CD4-positive, alpha-beta T cell (primary cell): ENCODE results near the gene ADSS2. TPM values are rescaled to one million over a fixed set of nuclear protein-coding genes. Genes with fewer than 3 reads are reported as not detected.

ENCODE experiments used
- ATAC-seq: fragments of 200-7000 bp; cut with Tn5 transposase; one replicate; pipeline ENCODE4 v1.10.0; 2022; ENCODE audit warnings: mild to moderate bottlenecking; ENCODE audit not compliant: poor library complexity
- CTCF ChIA-PET: fragments of 350-600 bp; sonication (Branson Sonifier 250); formaldehyde crosslinking; loops from one replicate; lab custom pipeline; 2021; ENCODE audit warnings: antibody characterized with exemption, inconsistent platforms; lab: Charles Lee
- POLR2A ChIA-PET: fragments of 350-600 bp; sonication (Branson Sonifier 250); formaldehyde crosslinking; loops from one replicate; lab custom pipeline; 2021; ENCODE audit warnings: antibody characterized with exemption, inconsistent platforms; lab: Charles Lee
- DNase-seq, 14 experiments: peaks; one replicate each; pipeline ENCODE4 v3.0.0-alpha.2; 2013 to 2020; ENCODE audit warnings: mixed read lengths in 2 of 14
- H3K27ac ChIP-seq, 2 donors: one replicate each; pipeline versions ENCODE4 v1.5.1 to v1.7.0; 2013; ENCODE audit warnings: low read length in 2 of 2, low read depth in 1 of 2, mild to moderate bottlenecking in 1 of 2
- H3K27me3 ChIP-seq, 2 experiments: 1 replicate in 1 of 2; 2 replicates in 1 of 2; pipeline versions ENCODE4 v1.6.1 to v1.7.0; 2013; ENCODE audit warnings: low read length in 2 of 2, control low read depth in 1 of 2, mild to moderate bottlenecking in 1 of 2, moderate library complexity in 1 of 2; ENCODE audit not compliant: insufficient read depth in 2 of 2, control insufficient read depth in 1 of 2
- H3K36me3 ChIP-seq: one replicate; pipeline ENCODE4 v1.6.1; 2013; ENCODE audit warnings: low read length, control low read depth; ENCODE audit not compliant: insufficient read depth
- H3K4me1 ChIP-seq: one replicate; pipeline ENCODE4 v1.6.1; 2013; ENCODE audit warnings: low read length, control low read depth; ENCODE audit not compliant: insufficient read depth
- H3K4me3 ChIP-seq: one replicate; pipeline ENCODE4 v1.5.1; 2013; ENCODE audit warnings: mild to moderate bottlenecking, low read length, moderate library complexity
- H3K9me3 ChIP-seq, 2 experiments: 1 replicate in 1 of 2; 2 replicates in 1 of 2; pipeline versions ENCODE4 v1.6.1 to v1.7.0; 2013; ENCODE audit warnings: low read length in 2 of 2, mild to moderate bottlenecking in 2 of 2, control low read depth in 1 of 2, moderate library complexity in 1 of 2; ENCODE audit not compliant: control insufficient read depth in 1 of 2, insufficient read depth in 1 of 2
- H3K27ac Mint-ChIP-seq: one replicate; pipeline ENCODE4 v1.8.0; 2020; ENCODE audit warnings: mixed read lengths
- H3K27me3 Mint-ChIP-seq: one replicate; pipeline ENCODE4 v1.8.0; 2021; ENCODE audit warnings: mixed read lengths
- H3K36me3 Mint-ChIP-seq: one replicate; pipeline ENCODE4 v1.8.0; 2021; ENCODE audit warnings: low read depth, mixed read lengths
- H3K4me1 Mint-ChIP-seq: one replicate; pipeline ENCODE4 v1.8.0; 2021; ENCODE audit warnings: low read depth, mixed read lengths
- H3K4me3 Mint-ChIP-seq: one replicate; pipeline ENCODE4 v1.8.0; 2020; ENCODE audit warnings: mild to moderate bottlenecking, mixed read lengths
- H3K9me3 Mint-ChIP-seq: one replicate; pipeline ENCODE4 v1.8.0; 2020; ENCODE audit warnings: mixed read lengths
- CTCF ChIP-seq: fragments of 200-600 bp; IDR thresholded peaks from one replicate; pipeline ENCODE4 v1.8.0; 2022; ENCODE audit warnings: antibody characterized with exemption, mild to moderate bottlenecking
- intact Hi-C, 2 experiments: fragments of 100-400 bp; cut with DNase I in 1 of 2; cut with micrococcal nuclease in 1 of 2; formaldehyde crosslinking; loops; one replicate each; pipeline versions ENCODE4 v1.15.1 to v1.9.0; 2023 to 2025; cut with DNase I, micrococcal nuclease
- total RNA-seq, 174 experiments: library from RNA in 2 of 174; stranded (reverse) in 2 of 174; gene quantifications; one replicate each; pipeline ENCODE4 v1.2.3 and lab custom pipeline; 2021 to 2026

Gene ADSS2
- total RNA-seq, 2 experiments from 2014 or later = 30.8 to 34.0 TPM

- no peaks in the 10 kb centered on the region for H3K36me3 ChIP-seq
- no peak overlapping the region for H3K27ac Mint-ChIP-seq
- no peak overlapping the region for H3K27ac ChIP-seq
- no peaks in the 10 kb centered on the region for H3K27me3 ChIP-seq
- ChIA-PET POLR2A (no interaction called here), CTCF (no interaction called here)
- no peaks in the 10 kb centered on the region for H3K27me3 Mint-ChIP-seq
- H3K9me3 Mint-ChIP-seq = peaks cover 5% of the 10 kb centered on the region
- no peaks in the 10 kb centered on the region for H3K4me1 Mint-ChIP-seq
- no peaks in the 10 kb centered on the region for H3K36me3 Mint-ChIP-seq
- DNase-seq = no peak
- H3K4me3 ChIP-seq = no peak overlapping the region
- TF ChIP-seq CTCF = no peak
- no peaks in the 10 kb centered on the region for H3K9me3 ChIP-seq
- no peak for ATAC-seq
- H3K4me3 Mint-ChIP-seq = no peak overlapping the region
- H3K4me1 ChIP-seq = peaks cover 2% of the 10 kb centered on the region
- intact Hi-C loops = no loop called here
Observed at GRCh38 chr1:244466724-244467123, 15.0 kb upstream of the ADSS2 start.

GRCh38 chr1:244461245-244462071 is 9.7 kb upstream of the ADSS2 start, which contains the start of gene CATSPERE:
Gene CATSPERE (plus strand): TSS chr1:244461273. CDS start chr1:244461430, 157 bp downstream.
- Histone ChIP-seq H3K4me3 (peak within 1 kb of the TSS; percentile 72), H3K4me1 (peaks cover 18% of the 10 kb centered on the region), H3K36me3 (no peaks in the 10 kb centered on the region), H3K9me3 (no peaks in the 10 kb centered on the region), H3K27me3 (no peaks in the 10 kb centered on the region), H3K27ac (peak within 1 kb of the TSS; percentile 77)
- intact Hi-C loops = loop anchor here in 1 of 2 experiments (5.0 kb wide), 1 partner anchor 371 kb away; no protein-coding TSS in a partner anchor
- ATAC-seq (peak; percentile 98), DNase-seq (peak; percentile 53 to 88 (median 70))
- Mint-ChIP-seq H3K4me3 (peak within 1 kb of the TSS; percentile 82), H3K27ac (peak within 1 kb of the TSS; percentile 76), H3K4me1 (peaks cover 12% of the 10 kb centered on the region), H3K27me3 (no peaks in the 10 kb centered on the region), H3K36me3 (peaks cover 7% of the 10 kb centered on the region), H3K9me3 (no peaks in the 10 kb centered on the region)
- POLR2A ChIA-PET = interaction anchor here (0.6 to 2.2 kb wide), 15 partner anchors 10 to 1206 kb away, joined by 3 to 36 read pairs (median 3); partner anchors contain the start of genes ADSS2, CEP170, COX20 and DESI2
- TF ChIP-seq CTCF = no peak
- CTCF ChIA-PET = interaction anchor here (1.0 kb wide), 2 partner anchors 12 to 17 kb away, joined by 3 read pairs; no protein-coding TSS in a partner anchor

GRCh38 chr1:244460197-244460596 is 8.5 kb upstream of the ADSS2 start:
- H3K27ac Mint-ChIP-seq = peak overlapping the region; percentile 66
- no peaks in the 10 kb centered on the region for H3K9me3 ChIP-seq
- H3K9me3 Mint-ChIP-seq = no peaks in the 10 kb centered on the region
- CTCF ChIA-PET = no interaction called here
- intact Hi-C loops = loop anchor here in 1 of 2 experiments (5.0 kb wide), 1 partner anchor 372 kb away; no protein-coding TSS in a partner anchor
- H3K4me1 Mint-ChIP-seq = peaks cover 12% of the 10 kb centered on the region
- H3K27me3 ChIP-seq = no peaks in the 10 kb centered on the region
- H3K4me3 ChIP-seq = no peak overlapping the region
- H3K4me1 ChIP-seq = peaks cover 18% of the 10 kb centered on the region
- TF ChIP-seq CTCF = no peak
- no peak overlapping the region for H3K27ac ChIP-seq
- no peaks in the 10 kb centered on the region for H3K36me3 ChIP-seq
- peaks cover 7% of the 10 kb centered on the region for H3K36me3 Mint-ChIP-seq
- POLR2A ChIA-PET = interaction anchor here (1.0 kb wide), 1 partner anchor 9 kb away, joined by 4 read pairs; the partner anchor contains the start of gene ADSS2
- peak overlapping the region; percentile 82 for H3K4me3 Mint-ChIP-seq
- no peak for ATAC-seq
- no peaks in the 10 kb centered on the region for H3K27me3 Mint-ChIP-seq
- peak in 6 of 14 experiments; percentile 11 to 43 (median 28) for DNase-seq
